ENCODE data around the gene IMPG1. TPM values are rescaled to one million over a fixed set of nuclear protein-coding genes. Genes with fewer than 3 reads are reported as not detected.

Gene IMPG1
- total RNA-seq, 6 donors from 2014 or later = not detected

DNA sequence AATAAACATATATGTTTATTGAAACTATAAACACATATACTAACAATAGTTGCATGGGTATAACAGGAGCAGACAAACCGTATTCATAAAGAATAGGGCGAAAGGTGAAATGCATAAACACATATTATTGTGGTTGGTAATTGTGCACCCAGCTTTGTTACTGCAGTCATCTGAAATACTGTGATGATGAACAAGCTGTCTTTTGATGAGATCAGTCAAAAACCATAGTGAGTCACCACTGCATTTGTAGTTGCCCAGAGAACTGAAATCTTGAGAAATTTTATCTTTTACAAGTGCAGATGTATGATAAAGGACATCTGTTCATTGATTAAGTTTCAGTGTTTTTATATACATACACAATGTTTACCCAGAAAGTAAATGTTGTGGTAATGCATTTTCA, 189.7 kb downstream of the IMPG1 start:
- WGBS, 2 donors = 48 to 68% methylated on average over 2 of the region's 2 CpGs
- Histone ChIP-seq H3K9me3 (no peaks in the 10 kb centered on the region), H3K4me3 (no peak overlapping the region), H3K27me3 (no peaks in the 10 kb centered on the region), H3K27ac (no peak overlapping the region), H3K4me1 (no peaks in the 10 kb centered on the region), H3K36me3 (peaks cover 0 to 40% (median under 1%) of the 10 kb centered on the region in 4 donors)
- ATAC-seq (ENCODE audit: low FRiP score in 2 of 2) = no peak
- no peak for DNase-seq
- no peak for TF ChIP-seq EP300 (IDR thresholded peaks at IDR 0.05)
- TF ChIP-seq POLR2A (IDR thresholded peaks at IDR 0.05) = no peak
- TF ChIP-seq POLR2AphosphoS5 (IDR thresholded peaks at IDR 0.05) = no peak
- TF ChIP-seq, protein P1, sequence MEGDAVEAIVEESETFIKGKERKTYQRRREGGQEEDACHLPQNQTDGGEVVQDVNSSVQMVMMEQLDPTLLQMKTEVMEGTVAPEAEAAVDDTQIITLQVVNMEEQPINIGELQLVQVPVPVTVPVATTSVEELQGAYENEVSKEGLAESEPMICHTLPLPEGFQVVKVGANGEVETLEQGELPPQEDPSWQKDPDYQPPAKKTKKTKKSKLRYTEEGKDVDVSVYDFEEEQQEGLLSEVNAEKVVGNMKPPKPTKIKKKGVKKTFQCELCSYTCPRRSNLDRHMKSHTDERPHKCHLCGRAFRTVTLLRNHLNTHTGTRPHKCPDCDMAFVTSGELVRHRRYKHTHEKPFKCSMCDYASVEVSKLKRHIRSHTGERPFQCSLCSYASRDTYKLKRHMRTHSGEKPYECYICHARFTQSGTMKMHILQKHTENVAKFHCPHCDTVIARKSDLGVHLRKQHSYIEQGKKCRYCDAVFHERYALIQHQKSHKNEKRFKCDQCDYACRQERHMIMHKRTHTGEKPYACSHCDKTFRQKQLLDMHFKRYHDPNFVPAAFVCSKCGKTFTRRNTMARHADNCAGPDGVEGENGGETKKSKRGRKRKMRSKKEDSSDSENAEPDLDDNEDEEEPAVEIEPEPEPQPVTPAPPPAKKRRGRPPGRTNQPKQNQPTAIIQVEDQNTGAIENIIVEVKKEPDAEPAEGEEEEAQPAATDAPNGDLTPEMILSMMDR (IDR thresholded peaks at IDR 0.05) = no peak

DNA sequence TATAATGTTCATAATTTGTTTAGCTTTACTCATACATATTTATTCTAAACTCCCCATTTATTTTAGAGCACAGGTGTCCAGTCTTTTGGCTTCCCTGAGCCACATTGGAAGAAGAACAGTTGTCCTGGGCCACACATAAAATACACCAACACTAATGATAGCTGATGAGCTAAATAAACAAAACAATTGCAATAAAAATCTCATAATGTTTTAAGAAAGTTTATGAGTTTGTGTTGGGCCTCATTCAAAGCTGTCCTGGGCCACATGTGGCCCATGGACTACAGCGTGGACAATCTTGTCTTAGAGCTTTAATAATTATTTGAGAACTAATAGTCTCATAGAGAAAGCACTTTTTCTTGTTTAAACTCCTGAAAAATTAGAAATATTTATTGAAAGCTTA, 192.2 kb downstream of the IMPG1 start:
- TF ChIP-seq EP300 (IDR thresholded peaks at IDR 0.05) (no peak), POLR2A (IDR thresholded peaks at IDR 0.05) (no peak), POLR2AphosphoS5 (IDR thresholded peaks at IDR 0.05) (no peak)
- TF ChIP-seq, protein P1 (IDR thresholded peaks at IDR 0.05) = no peak
- no peaks in the 10 kb centered on the region for H3K9me3 ChIP-seq
- H3K27me3 ChIP-seq = no peaks in the 10 kb centered on the region
- no peak for DNase-seq
- no peaks in the 10 kb centered on the region for H3K4me1 ChIP-seq
- H3K27ac ChIP-seq = no peak overlapping the region
- H3K4me3 ChIP-seq = no peak overlapping the region
- peaks cover 0 to 30% (median 6%) of the 10 kb centered on the region in 4 donors for H3K36me3 ChIP-seq
- no peak for ATAC-seq (ENCODE audit: low FRiP score in 2 of 2)
- 89 to 97% methylated on average over 1 of the region's 1 CpG for WGBS, 2 donors

DNA sequence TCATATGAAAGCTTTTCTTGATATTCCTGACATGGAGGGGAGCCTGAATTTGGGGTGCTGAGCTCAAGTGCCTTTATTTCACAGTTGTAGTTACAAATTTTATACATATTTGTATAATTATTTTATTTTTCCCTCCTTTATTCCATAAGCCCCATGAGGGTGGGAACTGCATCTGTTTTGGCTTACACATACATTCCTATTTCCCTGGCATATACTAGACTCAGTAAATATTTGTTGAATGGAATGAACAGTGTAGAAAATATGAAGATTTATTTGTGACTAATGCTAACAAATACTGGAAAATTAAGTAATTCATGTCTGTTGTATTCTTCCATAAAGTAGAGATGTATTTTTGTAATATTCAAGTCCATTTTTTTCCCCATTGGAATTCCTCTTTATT, 196.3 kb downstream of the IMPG1 start:
- peaks cover 0 to 35% (median 11%) of the 10 kb centered on the region in 4 donors for H3K36me3 ChIP-seq
- H3K27me3 ChIP-seq = no peaks in the 10 kb centered on the region
- H3K4me3 ChIP-seq = no peak overlapping the region
- H3K9me3 ChIP-seq = no peaks in the 10 kb centered on the region
- ATAC-seq (ENCODE audit: low FRiP score in 2 of 2) = no peak
- H3K27ac ChIP-seq = no peak overlapping the region
- DNase-seq = no peak
- TF ChIP-seq, protein P1 (IDR thresholded peaks at IDR 0.05) = no peak
- TF ChIP-seq POLR2A (IDR thresholded peaks at IDR 0.05) (no peak), EP300 (IDR thresholded peaks at IDR 0.05) (no peak), POLR2AphosphoS5 (IDR thresholded peaks at IDR 0.05) (no peak)
- H3K4me1 ChIP-seq = no peaks in the 10 kb centered on the region

DNA sequence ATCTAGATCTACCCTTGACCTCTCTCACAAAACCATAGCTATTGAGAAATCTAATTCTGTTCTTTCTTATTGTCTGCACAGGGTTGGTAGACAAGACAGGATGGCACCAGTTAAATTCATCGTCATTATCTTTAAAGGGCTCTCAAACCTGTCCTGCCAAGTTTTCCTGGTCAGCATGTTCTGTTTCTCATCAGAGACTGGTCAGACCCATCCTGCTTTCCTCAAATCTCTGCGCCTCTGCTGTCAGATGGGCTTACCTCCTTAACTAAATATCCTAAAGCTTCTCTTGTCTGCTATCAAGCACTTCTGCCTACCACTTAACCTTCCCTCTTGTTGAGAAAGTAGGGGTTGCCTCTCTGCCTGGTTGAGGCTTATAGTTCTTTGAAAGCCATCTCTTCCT, 198.2 kb downstream of the IMPG1 start:
- H3K27me3 ChIP-seq = no peaks in the 10 kb centered on the region
- TF ChIP-seq POLR2A (IDR thresholded peaks at IDR 0.05) (no peak), EP300 (IDR thresholded peaks at IDR 0.05) (no peak), POLR2AphosphoS5 (IDR thresholded peaks at IDR 0.05) (no peak)
- TF ChIP-seq, protein P1 (IDR thresholded peaks at IDR 0.05) = no peak
- WGBS, 2 donors = 87 to 91% methylated on average over 2 of the region's 2 CpGs
- no peaks in the 10 kb centered on the region for H3K4me1 ChIP-seq
- peaks cover 0 to 25% (median 11%) of the 10 kb centered on the region in 4 donors for H3K36me3 ChIP-seq
- H3K9me3 ChIP-seq = no peaks in the 10 kb centered on the region
- ATAC-seq (ENCODE audit: low FRiP score in 2 of 2) (no peak), DNase-seq (no peak)
- H3K27ac ChIP-seq = no peak overlapping the region
- no peak overlapping the region for H3K4me3 ChIP-seq

Small RNAs within 50 kb of the gene (small RNA-seq; reads per million reads assigned to genes)
- 0 reads per million in 4 donors for gene RF00019
- gene RNU6-248P = 0 reads per million in 4 donors

Data from upper lobe of left lung (tissue), 6 donors.